ENCODE results near the gene AHNAK. TPM values are rescaled to one million over a fixed set of nuclear protein-coding genes. Genes with fewer than 3 reads are reported as not detected.

AHNAK gene
- total and polyA plus RNA-seq, 2 of the 8 experiments (the other 6 are each of a cell fraction or from before 2014, with no cell fraction given): 2.0 to 5.8 TPM

- no peak overlapping the region for H3K18ac ChIP-seq (ENCODE audit: extremely low read depth, low read length)
- no peak overlapping the region for H2BK15ac ChIP-seq (ENCODE audit: low read length)
- no peak overlapping the region for H3K56ac ChIP-seq (replicated peaks; ENCODE audit: insufficient read length, low read depth, low read length)
- peak overlapping the region; percentile 26 for H2AFZ ChIP-seq (ENCODE audit: low read length)
- H2BK20ac ChIP-seq (ENCODE audit: low read length): no peak overlapping the region
- H3K23me2 ChIP-seq (ENCODE audit: low read depth, low read length): no peaks in the 10 kb centered on the region
- no peak overlapping the region for H2AK5ac ChIP-seq (ENCODE audit: low read depth, low read length)
- H4K91ac ChIP-seq (replicated peaks; ENCODE audit: insufficient read length, low read length): no peak overlapping the region
- no peaks in the 10 kb centered on the region for H3K9me3 ChIP-seq (ENCODE audit: insufficient read depth in 2 of 2, low read depth in 1 of 2, low read length in 1 of 2)
- POLR2A ChIA-PET (ENCODE audit: partially characterized antibody): no interaction called here
- H3K27ac ChIP-seq (ENCODE audit: low read depth, low read length): no peak overlapping the region
- no peak overlapping the region for H2BK5ac ChIP-seq (ENCODE audit: low read depth, low read length)
- no peak overlapping the region for H3K4me2 ChIP-seq (ENCODE audit: insufficient read depth in 1 of 2, low read depth in 2 of 2, low read length in 2 of 2)
- H3K4me1 ChIP-seq (replicated peaks in 1 of 4; ENCODE audit: control insufficient read depth in 3 of 4, insufficient read depth in 4 of 4, low read length in 3 of 4): peaks cover 0 to 5% (median 0%) of the 10 kb centered on the region in 4 experiments; a peak in 2 of 7 replicates
- DNase-seq (ENCODE audit: low read depth in 1 of 2, low spot score in 2 of 2) (no peak), FAIRE-seq (no peak)
- no peak overlapping the region for H3K4ac ChIP-seq (replicated peaks; ENCODE audit: insufficient read length, low read depth, low read length)
- H4K5ac ChIP-seq (ENCODE audit: insufficient read length, low read depth, low read length): no peak overlapping the region
- no peaks in the 10 kb centered on the region for H3K27me3 ChIP-seq (replicated peaks in 1 of 4; ENCODE audit: control insufficient read depth in 3 of 4, extremely low read depth in 1 of 4, insufficient read depth in 3 of 4, low read length in 3 of 4)
- no peak overlapping the region for H2BK120ac ChIP-seq (replicated peaks; ENCODE audit: low read depth, low read length)
- H3K9ac ChIP-seq (replicated peaks in 1 of 4; ENCODE audit: extremely low read depth in 1 of 4, low read depth in 3 of 4, low read length in 3 of 4): no peak overlapping the region
- no peak overlapping the region for H3K23ac ChIP-seq (ENCODE audit: insufficient read length)
- no peaks in the 10 kb centered on the region for H3K79me2 ChIP-seq (ENCODE audit: control insufficient read depth in 1 of 2, insufficient read depth in 2 of 2, low read length in 2 of 2)
- CTCF ChIA-PET (ENCODE audit: partially characterized antibody): interaction anchor here (0.8 to 1.6 kb wide), 7 partner anchors 9 to 93 kb away, joined by 3 to 4 read pairs (median 3); no protein-coding TSS in a partner anchor
- H3K79me1 ChIP-seq (ENCODE audit: low read depth, low read length): no peaks in the 10 kb centered on the region
- H3K36me3 ChIP-seq (ENCODE audit: control insufficient read depth in 2 of 4, insufficient read depth in 4 of 4, low read length in 3 of 4): no peaks in the 10 kb centered on the region
- H4K8ac ChIP-seq (ENCODE audit: extremely low read depth, insufficient read depth, low read length): no peak overlapping the region; the same call in 1 of the 2 replicates
- no peak overlapping the region for H2BK12ac ChIP-seq (ENCODE audit: low read depth, low read length)
- H4K20me1 ChIP-seq (replicated peaks in 1 of 2; ENCODE audit: control insufficient read depth in 1 of 2, insufficient read depth in 2 of 2, low read length in 2 of 2): no peaks in the 10 kb centered on the region
- no peak overlapping the region for H3K4me3 ChIP-seq (ENCODE audit: extremely low read depth in 1 of 4, insufficient read depth in 2 of 4, low read depth in 3 of 4, low read length in 4 of 4)
- WGBS, 2 experiments (ENCODE audit: extremely low coverage in 1 of 2, insufficient coverage in 1 of 2, insufficient read length in 1 of 2, insufficient replicate concordance in 2 of 2, low coverage in 1 of 2, low lambda C conversion rate in 2 of 2, missing lambda C conversion rate in 1 of 2): 85% methylated on average over 5 of the region's 5 CpGs; no CpG with 5 or more reads in 1 of the 2 experiments
- H3K14ac ChIP-seq (ENCODE audit: insufficient read length): no peak overlapping the region
- no peak for TF ChIP-seq JUND (IDR thresholded peaks at IDR 0.05; ENCODE audit: low read length)
- TF ChIP-seq RNF2 (IDR thresholded peaks at IDR 0.05; ENCODE audit: borderline replicate concordance, low read depth, low read length, missing control alignments, poor library complexity, severe bottlenecking): no peak
- no peak for TF ChIP-seq HDAC6 (IDR thresholded peaks at IDR 0.05; ENCODE audit: low read depth, low read length)
- TF ChIP-seq ATF3 (IDR thresholded peaks at IDR 0.05; ENCODE audit: insufficient read depth, low read depth, low read length): no peak
- TF ChIP-seq KDM5A (IDR thresholded peaks at IDR 0.05; ENCODE audit: low read length): no peak
Observed at GRCh38 chr11:62477927-62478326, 68.7 kb downstream of the AHNAK start.
